PC-3 (cell line): ENCODE results near the gene RBP2. TPM values are rescaled to one million over a fixed set of nuclear protein-coding genes. Genes with fewer than 3 reads are reported as not detected.
A peak's percentile ranks its signal among the peaks of the same experiment; 100 is the strongest.

Experiments
- ATAC-seq: fragments of 200-7000 bp; cut with Tn5 transposase; 2 replicates; pipeline ENCODE4 v1.9.1; 2020; ENCODE audit warnings: mild to moderate bottlenecking, moderate library complexity
- BruUV-seq: library from RNA; stranded (reverse); fragments of 400-500 nt; replicated peaks from 2 replicates; lab custom pipeline; 2021; lab: Mats Ljungman, UMichigan
- CTCF ChIA-PET: fragments of 300-600 bp; sonication (Branson Sonifier 250); formaldehyde crosslinking; loops from one replicate; lab custom pipeline; 2022; ENCODE audit warnings: antibody characterized with exemption; lab: Charles Lee
- POLR2A ChIA-PET: fragments of 300-600 bp; sonication (Branson Sonifier 250); formaldehyde crosslinking; loops from one replicate; lab custom pipeline; 2022; ENCODE audit warnings: antibody characterized with exemption; ENCODE audit not compliant: unreplicated experiment; lab: Charles Lee
- DNase-seq: peaks from one replicate; pipeline ENCODE4 v3.0.0-alpha.2; 2015
- H2AFZ ChIP-seq: fragments of 300-600 bp; sonication (generic); 2 replicates; pipeline ENCODE4 v1.6.0; 2016; ENCODE audit warnings: antibody characterized with exemption, low read length
- H3F3A ChIP-seq: fragments of 300-600 bp; sonication (generic); one replicate; pipeline ENCODE4 v1.6.0; 2017; ENCODE audit warnings: antibody characterized with exemption, low read length, control low read depth, mild to moderate bottlenecking; ENCODE audit not compliant: unreplicated experiment
- H3K27ac ChIP-seq: fragments of 300-600 bp; sonication (generic); 2 replicates; pipeline ENCODE4 v1.5.1; 2016; ENCODE audit warnings: mild to moderate bottlenecking, low read length
- H3K27me3 ChIP-seq: fragments of 300-600 bp; sonication (generic); 2 replicates; pipeline ENCODE4 v1.6.1; 2016; ENCODE audit warnings: low read length, mixed read lengths
- H3K36me3 ChIP-seq: fragments of 300-600 bp; sonication (generic); 2 replicates; pipeline ENCODE4 v1.6.1; 2016; ENCODE audit warnings: low read depth, mixed run types, low read length, mixed read lengths
- H3K4me1 ChIP-seq: fragments of 300-600 bp; sonication (generic); 2 replicates; pipeline ENCODE4 v1.5.1; 2016; ENCODE audit warnings: low read length; ENCODE audit not compliant: insufficient read depth
- H3K4me2 ChIP-seq: fragments of 300-600 bp; sonication (generic); 2 replicates; pipeline ENCODE4 v1.6.0; 2016; ENCODE audit warnings: low read length
- H3K4me3 ChIP-seq: fragments of 300-600 bp; sonication (generic); 2 replicates; pipeline ENCODE4 v1.5.1; 2016; ENCODE audit warnings: mild to moderate bottlenecking, low read length, mixed read lengths
- H3K79me2 ChIP-seq: fragments of 300-600 bp; sonication (generic); 2 replicates; pipeline ENCODE4 v1.6.1; 2017; ENCODE audit warnings: low read length, mixed read lengths
- H3K9ac ChIP-seq: fragments of 300-600 bp; sonication (generic); 2 replicates; pipeline ENCODE4 v1.6.0; 2016; ENCODE audit warnings: mild to moderate bottlenecking, low read length
- H3K9me2 ChIP-seq: fragments of 300-600 bp; sonication (generic); replicated peaks from 2 replicates; pipeline ENCODE4 v1.6.1; 2016; ENCODE audit warnings: mixed run types, low read length, mixed read lengths
- H3K9me3 ChIP-seq: fragments of 300-600 bp; sonication (generic); 2 replicates; pipeline ENCODE4 v1.6.1; 2016; ENCODE audit warnings: low read length, mixed read lengths
- H4K20me1 ChIP-seq: fragments of 300-600 bp; sonication (generic); 2 replicates; pipeline ENCODE4 v1.6.1; 2016; ENCODE audit warnings: low read length, mixed read lengths
- CTCF ChIP-seq: fragments of 300-600 bp; sonication (generic); conservative IDR thresholded peaks from 2 replicates; pipeline ENCODE4 v1.5.1; 2017; ENCODE audit warnings: antibody characterized with exemption, low read depth, mild to moderate bottlenecking, low read length
- EZH2 ChIP-seq: fragments of 300-600 bp; sonication (generic); IDR thresholded peaks from one replicate; pipeline ENCODE4 v1.6.1; 2017; ENCODE audit warnings: antibody characterized with exemption, mild to moderate bottlenecking, low read length; ENCODE audit not compliant: unreplicated experiment
- EZH2phosphoT487 ChIP-seq: fragments of 300-600 bp; sonication (generic); IDR thresholded peaks from 2 replicates; pipeline ENCODE4 v1.6.1; 2018; ENCODE audit warnings: mild to moderate bottlenecking, antibody characterized with exemption, low read length, borderline replicate concordance
- intact Hi-C: fragments of 100-400 bp; cut with micrococcal nuclease; formaldehyde crosslinking; loops from 2 replicates; pipeline ENCODE4 v1.9.0; 2023
- total RNA-seq: library from RNA; depleted of rRNA; stranded (reverse); fragments of >200 nt; gene quantifications from 2 replicates; pipeline ENCODE4 v1.2.3, GENCODE V29; 2014

RBP2 gene
- total RNA-seq, 1 experiment from 2014 or later, result not detected

DNA sequence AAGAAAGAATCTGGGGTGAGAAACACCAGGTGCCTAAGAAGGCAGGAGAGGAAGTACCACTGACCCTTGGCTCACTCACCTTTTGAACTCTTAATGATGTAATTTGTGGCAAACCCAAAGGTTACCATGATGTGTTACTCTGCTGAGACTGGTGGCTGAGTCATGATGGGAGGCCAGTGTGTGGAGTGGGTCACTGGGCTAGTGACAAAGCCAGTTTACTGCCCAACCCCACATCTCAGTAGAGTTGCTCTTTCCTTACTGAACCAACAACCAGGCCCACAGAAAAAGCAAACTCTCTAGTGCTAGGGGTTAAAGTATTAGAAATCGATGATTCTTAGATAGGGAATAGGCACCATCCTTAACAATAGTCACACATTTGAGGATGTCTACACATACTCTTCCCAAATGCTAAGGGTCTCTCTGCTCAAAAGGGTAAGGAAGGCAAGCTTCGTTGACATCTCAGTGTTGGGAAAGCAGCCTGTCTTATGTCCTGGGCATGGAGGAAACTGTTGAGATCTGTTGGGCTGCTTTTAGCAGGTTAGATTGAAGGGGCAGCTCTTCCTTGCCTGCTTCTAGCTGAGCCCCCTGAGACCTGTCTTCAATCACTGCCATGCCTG lies 3.1 kb downstream of the RBP2 start:
- Histone ChIP-seq H4K20me1 (no peaks in the 10 kb centered on the region), H3K79me2 (no peaks in the 10 kb centered on the region), H3F3A (no peaks in the 10 kb centered on the region), H3K36me3 (no peaks in the 10 kb centered on the region), H3K9me2 (no peaks in the 10 kb centered on the region), H3K27ac (no peak overlapping the region), H3K27me3 (no peaks in the 10 kb centered on the region), H2AFZ (no peak overlapping the region), H3K4me2 (no peak overlapping the region), H3K4me3 (no peak overlapping the region), H3K9me3 (no peaks in the 10 kb centered on the region), H3K4me1 (peaks cover 6% of the 10 kb centered on the region; the same call in 1 of the 2 replicates), H3K9ac (no peak overlapping the region)
- ChIA-PET CTCF (no interaction called here), POLR2A (no interaction called here)
- no peak for ATAC-seq
- no TSS peak for BruUV-seq
- TF ChIP-seq CTCF (no peak), EZH2 (no peak), EZH2phosphoT487 (no peak)
- DNase-seq, result peak; percentile 21
- intact Hi-C loops, result no loop called here

DNA sequence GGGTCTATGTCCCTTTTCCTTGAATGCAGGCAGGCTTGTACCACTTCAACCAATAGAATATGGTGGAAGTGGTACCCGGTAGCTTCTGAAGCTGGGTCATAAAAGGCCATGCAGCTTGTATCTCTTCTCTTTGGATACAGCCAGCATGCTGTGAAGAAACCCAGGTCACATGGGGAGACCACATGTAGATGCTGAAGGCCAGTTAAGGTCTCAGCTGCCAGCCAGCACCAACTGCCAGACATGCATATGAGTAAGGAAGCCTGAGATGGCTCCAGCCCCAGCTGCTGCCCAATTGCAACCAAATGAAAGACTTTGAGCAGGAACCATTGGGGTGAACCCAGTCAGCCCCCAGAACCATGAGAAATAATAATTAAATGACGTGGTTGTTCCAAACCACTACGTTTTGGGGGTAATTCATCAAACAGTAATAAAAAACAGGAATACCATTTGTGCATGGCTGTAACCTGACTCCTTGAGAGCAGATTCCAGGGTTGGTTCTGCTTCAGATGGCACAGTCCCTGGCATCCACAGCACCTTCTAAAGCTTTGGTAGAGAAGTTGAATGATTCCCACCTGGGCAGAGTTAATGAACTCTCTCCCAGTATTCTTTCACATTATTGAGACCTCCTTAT lies 3.8 kb downstream of the RBP2 start:
- intact Hi-C loops, result no loop called here
- no peak overlapping the region for H3K4me3 ChIP-seq
- H3K27ac ChIP-seq, result no peak overlapping the region
- no peaks in the 10 kb centered on the region for H4K20me1 ChIP-seq
- H3K36me3 ChIP-seq, result no peaks in the 10 kb centered on the region
- POLR2A ChIA-PET, result no interaction called here
- no peaks in the 10 kb centered on the region for H3K9me2 ChIP-seq
- H3K4me2 ChIP-seq, result no peak overlapping the region
- CTCF ChIA-PET, result no interaction called here
- no peaks in the 10 kb centered on the region for H3K79me2 ChIP-seq
- no peaks in the 10 kb centered on the region for H3K9me3 ChIP-seq
- no peak overlapping the region for H3K9ac ChIP-seq
- DNase-seq (no peak), ATAC-seq (no peak)
- no peaks in the 10 kb centered on the region for H3K27me3 ChIP-seq
- no peak for TF ChIP-seq CTCF
- no peak for TF ChIP-seq EZH2phosphoT487
- no peak for TF ChIP-seq EZH2
- H3F3A ChIP-seq, result no peaks in the 10 kb centered on the region
- no peak overlapping the region for H2AFZ ChIP-seq
- H3K4me1 ChIP-seq, result peaks cover 6% of the 10 kb centered on the region; the same call in 1 of the 2 replicates
- no TSS peak for BruUV-seq

DNA sequence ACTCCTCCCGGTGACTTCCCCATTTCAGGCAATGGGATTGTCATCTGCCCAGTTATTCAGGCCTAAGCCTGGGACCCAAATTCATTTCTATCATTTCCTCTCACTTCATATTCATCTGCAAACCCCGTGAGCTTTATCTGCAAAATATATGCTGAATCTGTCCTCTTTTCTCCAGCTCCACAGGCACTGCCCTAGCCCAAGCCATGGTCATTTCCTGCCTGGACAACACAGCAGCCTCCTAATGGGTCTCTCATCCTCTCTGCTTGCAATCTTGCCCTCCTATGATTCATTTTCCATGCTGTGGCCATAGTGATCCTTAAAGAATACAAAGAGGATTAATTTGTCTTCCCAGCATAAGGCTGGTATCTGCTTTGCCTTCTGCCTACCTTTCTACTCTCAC lies 6.1 kb downstream of the RBP2 start:
- Histone ChIP-seq H3K79me2 (no peaks in the 10 kb centered on the region), H4K20me1 (no peaks in the 10 kb centered on the region), H3K4me3 (no peak overlapping the region), H3K27me3 (no peaks in the 10 kb centered on the region), H3K9me2 (no peaks in the 10 kb centered on the region), H3K36me3 (no peaks in the 10 kb centered on the region), H3F3A (no peaks in the 10 kb centered on the region), H2AFZ (no peak overlapping the region), H3K9me3 (no peaks in the 10 kb centered on the region), H3K27ac (no peak overlapping the region), H3K9ac (no peak overlapping the region), H3K4me2 (no peak overlapping the region), H3K4me1 (peaks cover 6% of the 10 kb centered on the region; the same call in 1 of the 2 replicates)
- ChIA-PET CTCF (no interaction called here), POLR2A (no interaction called here)
- no peak for ATAC-seq
- no peak for TF ChIP-seq EZH2phosphoT487
- no peak for TF ChIP-seq EZH2
- no peak for TF ChIP-seq CTCF
- no TSS peak for BruUV-seq
- no peak for DNase-seq
- intact Hi-C loops, result no loop called here
